Measurements from ENCODE around the gene UMAD1.

Gene UMAD1

GRCh38 chr7:7694542-7694941 lies 54.0 kb downstream of the UMAD1 start:
- Histone ChIP-seq H3K9me3 (replicated peaks in 1 of 11) (peaks cover 0 to 10% (median 0%) of the 10 kb centered on the region in 11 experiments; a peak in 2 of 22 replicates), H3K27me3 (no peaks in the 10 kb centered on the region), H3K9ac (no peak overlapping the region), H4K20me1 (no peaks in the 10 kb centered on the region), H3K4me2 (no peak overlapping the region), H3K4me3 (no peak overlapping the region), H3K36me3 (0 out of 22 replicates have a peak, but pooled peaks cover 0 to 4% (median 0%) of the 10 kb centered on the region in 11 experiments), H3K4me1 (peaks cover 3 to 17% (median 10%) of the 10 kb centered on the region in 10 experiments; a peak in 19 of 20 replicates), H3K27ac (no peak overlapping the region)
- no peak for TF ChIP-seq Cebpa-rat (IDR thresholded peaks at IDR 0.05)

- Histone ChIP-seq H3K27ac (no peak overlapping the region), H3K9ac (no peak overlapping the region), H3K4me2 (no peak overlapping the region), H4K20me1 (no peaks in the 10 kb centered on the region), H3K9me3 (replicated peaks in 1 of 11) (peaks cover 0 to 10% (median 0%) of the 10 kb centered on the region in 11 experiments; a peak in 2 of 22 replicates), H3K36me3 (0 out of 22 replicates have a peak, but pooled peaks cover 0 to 4% (median 0%) of the 10 kb centered on the region in 11 experiments), H3K27me3 (no peaks in the 10 kb centered on the region), H3K4me1 (peaks cover 8 to 24% (median 17%) of the 10 kb centered on the region in 10 experiments; a peak in 19 of 20 replicates), H3K4me3 (no peak overlapping the region)
- no peak for TF ChIP-seq Cebpa-rat (IDR thresholded peaks at IDR 0.05)
Observed at GRCh38 chr7:7695111-7695817, 54.7 kb downstream of the UMAD1 start.

- H3K27me3 ChIP-seq: no peaks in the 10 kb centered on the region
- H3K4me3 ChIP-seq: no peak overlapping the region
- no peak for TF ChIP-seq Cebpa-rat (IDR thresholded peaks at IDR 0.05)
- H3K9me3 ChIP-seq (replicated peaks in 1 of 11): peaks cover 0 to 10% (median 0%) of the 10 kb centered on the region in 11 experiments; a peak in 2 of 22 replicates
- H3K4me1 ChIP-seq: peaks cover 8 to 30% (median 18%) of the 10 kb centered on the region in 10 experiments; a peak in 19 of 20 replicates
- H3K9ac ChIP-seq: no peak overlapping the region
- 0 out of 22 replicates have a peak, but pooled peaks cover 0 to 4% (median 0%) of the 10 kb centered on the region in 11 experiments for H3K36me3 ChIP-seq
- H4K20me1 ChIP-seq: no peaks in the 10 kb centered on the region
- no peak overlapping the region for H3K27ac ChIP-seq
- no peak overlapping the region for H3K4me2 ChIP-seq
Observed at GRCh38 chr7:7696458-7697119, 56.0 kb downstream of the UMAD1 start.

DNA sequence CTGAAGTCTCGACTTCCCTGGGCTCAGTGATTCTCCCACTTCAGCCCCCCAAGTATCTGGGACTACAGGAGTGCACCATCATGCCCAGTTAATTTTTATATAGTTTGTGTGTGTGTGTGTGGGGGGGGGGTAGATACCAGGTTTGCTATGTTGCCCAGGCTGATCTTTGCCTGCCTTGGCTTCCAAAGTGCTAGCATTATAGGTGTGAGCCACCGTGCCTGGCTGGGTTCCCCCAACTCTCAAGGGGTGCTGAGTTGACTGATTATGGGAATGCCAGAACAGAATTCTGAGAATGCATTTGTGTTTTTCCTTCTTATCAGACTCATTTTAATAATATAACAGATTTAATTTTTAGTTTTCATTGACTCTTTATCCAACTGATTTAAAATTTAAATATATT lies 58.4 kb downstream of the UMAD1 start:
- no peak overlapping the region for H3K27ac ChIP-seq
- H4K20me1 ChIP-seq: no peaks in the 10 kb centered on the region
- no peak overlapping the region for H3K9ac ChIP-seq
- peaks cover 0 to 10% (median 0%) of the 10 kb centered on the region in 11 experiments; a peak in 2 of 22 replicates for H3K9me3 ChIP-seq (replicated peaks in 1 of 11)
- H3K36me3 ChIP-seq: 0 out of 22 replicates have a peak, but pooled peaks cover 0 to 4% (median 0%) of the 10 kb centered on the region in 11 experiments
- H3K4me2 ChIP-seq: peak overlapping the region in 8 of 11 experiments; percentile 29 to 79 (median 64); a peak in 16 of 22 replicates
- no peak for TF ChIP-seq Cebpa-rat (IDR thresholded peaks at IDR 0.05)
- no peak overlapping the region for H3K4me3 ChIP-seq
- no peaks in the 10 kb centered on the region for H3K27me3 ChIP-seq
- peaks cover 8 to 30% (median 18%) of the 10 kb centered on the region in 10 experiments; a peak in 19 of 20 replicates for H3K4me1 ChIP-seq

- 0 out of 22 replicates have a peak, but pooled peaks cover 0 to 4% (median 0%) of the 10 kb centered on the region in 11 experiments for H3K36me3 ChIP-seq
- H4K20me1 ChIP-seq: no peaks in the 10 kb centered on the region
- H3K4me2 ChIP-seq: peak overlapping the region; percentile 3 to 79 (median 46); a peak in 18 of 22 replicates
- H3K4me1 ChIP-seq: peaks cover 8 to 30% (median 18%) of the 10 kb centered on the region in 10 experiments; a peak in 19 of 20 replicates
- no peak overlapping the region for H3K9ac ChIP-seq
- peaks cover 0 to 5% (median 0%) of the 10 kb centered on the region in 11 experiments; a peak in 2 of 22 replicates for H3K9me3 ChIP-seq (replicated peaks in 1 of 11)
- no peak for TF ChIP-seq Cebpa-rat (IDR thresholded peaks at IDR 0.05)
- H3K4me3 ChIP-seq: peak overlapping the region in 2 of 10 experiments; percentile 9 to 20; a peak in 2 of 20 replicates
- no peaks in the 10 kb centered on the region for H3K27me3 ChIP-seq
- H3K27ac ChIP-seq: 0 out of 22 replicates have a peak overlapping the region, but pooled peaks of 1 of the 11 experiments have one; percentile 20
Observed at GRCh38 chr7:7699380-7699779, 58.8 kb downstream of the UMAD1 start.

DNA sequence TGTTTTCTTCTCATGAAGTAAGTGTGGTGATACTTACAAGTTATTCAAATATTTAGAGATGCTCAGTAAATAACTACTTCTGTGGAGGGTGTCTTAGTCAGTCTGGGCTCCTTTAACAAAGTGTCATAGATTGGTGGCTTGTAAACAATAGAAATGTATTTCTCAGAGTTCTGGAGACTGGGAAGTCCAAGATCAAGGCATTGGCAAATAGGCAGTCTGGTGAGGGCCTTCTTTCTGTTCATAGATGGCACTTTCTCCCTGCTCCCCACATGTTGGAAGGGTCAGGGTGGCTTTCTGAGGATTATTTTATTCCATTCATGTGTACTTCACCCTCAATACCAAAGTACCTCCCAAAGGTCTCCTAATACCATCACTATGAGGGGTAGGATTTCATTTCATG lies 59.4 kb downstream of the UMAD1 start:
- no peaks in the 10 kb centered on the region for H3K9me3 ChIP-seq (replicated peaks in 1 of 11)
- no peak overlapping the region for H3K9ac ChIP-seq
- peaks cover 6 to 30% (median 18%) of the 10 kb centered on the region in 10 experiments; a peak in 19 of 20 replicates for H3K4me1 ChIP-seq
- TF ChIP-seq Cebpa-rat (IDR thresholded peaks at IDR 0.05): no peak
- 0 out of 22 replicates have a peak, but pooled peaks cover 0 to 4% (median 0%) of the 10 kb centered on the region in 11 experiments for H3K36me3 ChIP-seq
- peak overlapping the region in 1 of 11 experiments; percentile 20; a peak in 1 of 22 replicates for H3K27ac ChIP-seq
- no peaks in the 10 kb centered on the region for H3K27me3 ChIP-seq
- no peaks in the 10 kb centered on the region for H4K20me1 ChIP-seq
- H3K4me3 ChIP-seq: peak overlapping the region in 1 of 10 experiments; percentile 9; a peak in 1 of 20 replicates
- peak overlapping the region in 7 of 11 experiments; percentile 42 to 79 (median 65); a peak in 10 of 22 replicates for H3K4me2 ChIP-seq

DNA sequence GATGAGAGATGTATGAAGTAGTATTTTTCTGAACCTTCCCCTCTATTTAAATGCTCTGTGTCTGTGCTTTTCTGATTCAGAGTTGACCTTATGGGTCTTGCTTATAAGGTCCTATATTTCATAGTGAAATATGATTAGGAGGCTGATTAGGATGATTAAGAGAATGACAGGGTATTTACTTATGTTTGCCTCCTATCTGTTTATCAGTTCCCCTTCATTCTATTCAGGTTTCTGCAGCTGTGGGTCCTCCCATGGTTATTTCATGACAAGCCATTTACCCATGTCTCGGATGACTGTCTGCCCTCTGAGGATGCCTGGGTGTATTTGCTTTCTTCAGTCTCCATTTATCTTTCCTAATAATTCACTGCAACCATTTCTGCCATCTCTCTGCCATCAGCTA lies 61.0 kb downstream of the UMAD1 start:
- no peaks in the 10 kb centered on the region for H4K20me1 ChIP-seq
- no peaks in the 10 kb centered on the region for H3K9me3 ChIP-seq (replicated peaks in 1 of 11)
- no peak overlapping the region for H3K4me2 ChIP-seq
- no peaks in the 10 kb centered on the region for H3K36me3 ChIP-seq
- no peaks in the 10 kb centered on the region for H3K27me3 ChIP-seq
- H3K27ac ChIP-seq: no peak overlapping the region
- no peak for TF ChIP-seq Cebpa-rat (IDR thresholded peaks at IDR 0.05)
- H3K9ac ChIP-seq: no peak overlapping the region
- H3K4me3 ChIP-seq: no peak overlapping the region
- peaks cover 8 to 36% (median 26%) of the 10 kb centered on the region in 10 experiments for H3K4me1 ChIP-seq

- H3K4me1 ChIP-seq: peaks cover 8 to 40% (median 29%) of the 10 kb centered on the region in 10 experiments
- no peak overlapping the region for H3K4me3 ChIP-seq
- TF ChIP-seq Cebpa-rat (IDR thresholded peaks at IDR 0.05): no peak
- no peaks in the 10 kb centered on the region for H3K36me3 ChIP-seq
- no peaks in the 10 kb centered on the region for H3K9me3 ChIP-seq (replicated peaks in 1 of 11)
- H3K27ac ChIP-seq: no peak overlapping the region
- H3K27me3 ChIP-seq: no peaks in the 10 kb centered on the region
- no peaks in the 10 kb centered on the region for H4K20me1 ChIP-seq
- no peak overlapping the region for H3K4me2 ChIP-seq
- no peak overlapping the region for H3K9ac ChIP-seq
Observed at GRCh38 chr7:7702826-7703225, 62.3 kb downstream of the UMAD1 start.

DNA sequence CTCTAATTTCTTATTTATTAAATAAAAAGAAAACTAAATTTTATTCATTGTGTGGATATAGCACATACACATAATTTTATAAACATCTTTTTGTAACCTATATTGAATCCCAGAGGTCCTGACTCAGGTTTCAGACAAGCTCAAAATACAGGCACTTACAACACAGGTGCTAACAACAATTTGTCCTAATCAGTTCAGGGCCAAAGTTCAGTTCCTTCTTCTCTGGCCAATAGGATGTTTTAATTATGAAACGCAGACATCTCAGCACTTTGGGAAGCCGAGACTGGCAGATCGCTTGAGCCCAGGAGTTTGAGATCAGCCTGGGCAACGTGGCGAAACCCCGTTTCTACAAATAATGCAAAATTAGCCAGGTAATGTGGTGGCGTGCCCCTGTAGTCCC lies 62.9 kb downstream of the UMAD1 start:
- Histone ChIP-seq H3K4me2 (no peak overlapping the region), H3K27ac (no peak overlapping the region), H3K27me3 (no peaks in the 10 kb centered on the region), H3K9me3 (replicated peaks in 1 of 11) (no peaks in the 10 kb centered on the region), H3K4me1 (peaks cover 8 to 40% (median 29%) of the 10 kb centered on the region in 10 experiments), H3K9ac (no peak overlapping the region), H3K4me3 (no peak overlapping the region), H4K20me1 (no peaks in the 10 kb centered on the region), H3K36me3 (no peaks in the 10 kb centered on the region)
- no peak for TF ChIP-seq Cebpa-rat (IDR thresholded peaks at IDR 0.05)

Data from BLaER1 treated with 17β-estradiol and CSF1 and Interleukin-3, amounts not matched to agents 10 nM and 100 nM (cell line).